HG03460 (cell line): ENCODE data around the gene RANBP17.
"Not testable (repeated sequence)": the region's sequence is repeated elsewhere in the genome, so short reads cannot be mapped to it uniquely, and the experiment has no call there.

Source experiments
- ATAC-seq: cut with Tn5 transposase; IDR thresholded peaks from one replicate; pipeline ENCODE4 v1.9.1; 2021; ENCODE audit not compliant: unreplicated experiment

Gene RANBP17

DNA sequence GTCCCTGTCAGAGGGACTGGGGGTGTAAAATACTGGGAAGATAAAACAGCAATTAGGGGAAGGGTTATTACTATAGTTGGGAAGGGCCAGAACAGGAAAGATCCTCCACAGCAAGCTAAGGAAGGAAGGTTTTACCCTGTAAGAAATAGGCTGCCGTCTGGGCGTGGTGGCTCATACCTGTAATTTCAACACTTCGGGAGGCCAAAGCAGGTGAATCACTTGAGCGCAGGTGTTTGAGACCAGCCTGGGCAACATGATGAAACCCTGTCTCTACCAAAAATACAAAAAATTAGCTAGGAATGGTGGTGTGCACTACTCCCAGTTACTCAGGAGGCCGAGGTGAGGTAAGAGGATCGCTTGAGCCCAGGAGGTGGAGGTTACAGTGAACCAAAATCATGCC lies 282.1 kb downstream of the RANBP17 start:
- ATAC-seq = no peak

DNA sequence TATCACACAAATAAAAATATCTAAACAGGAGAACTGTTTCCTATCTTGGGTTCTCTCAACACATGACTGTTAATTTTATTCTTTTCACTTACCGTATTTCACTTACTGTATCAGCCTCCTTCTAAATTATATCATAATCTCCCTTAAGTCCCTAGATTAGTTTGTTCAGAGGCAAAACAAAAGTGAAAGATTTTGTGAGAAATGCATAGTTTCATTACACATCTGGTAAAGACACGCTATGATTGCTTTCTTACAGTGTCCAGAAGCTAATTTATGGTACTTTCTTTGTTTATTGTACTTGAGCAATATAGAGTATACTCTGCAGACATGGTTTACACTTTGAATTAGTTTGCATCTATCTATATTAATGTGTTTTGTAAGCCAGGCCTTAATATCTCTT lies 287.5 kb downstream of the RANBP17 start:
- peak; percentile 85 for ATAC-seq

DNA sequence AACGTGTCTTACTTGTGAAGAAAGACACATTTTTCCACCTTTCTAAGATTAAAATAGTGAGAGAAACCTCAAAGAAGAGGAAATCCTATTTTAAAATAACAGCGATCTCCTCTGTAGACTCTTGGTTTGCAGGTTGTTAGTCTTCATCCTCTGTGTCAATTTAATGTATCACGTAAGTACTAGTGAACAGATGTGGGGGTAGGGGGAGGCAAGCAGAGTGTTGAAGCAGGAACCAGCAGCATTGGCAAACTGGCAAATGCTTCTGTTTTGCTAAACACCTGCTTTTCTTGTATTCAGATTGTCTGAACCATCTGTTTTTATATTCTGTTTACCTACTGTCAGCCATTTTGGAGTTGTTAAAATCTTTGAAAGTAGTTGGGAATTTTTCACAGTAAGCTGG lies 288.0 kb downstream of the RANBP17 start:
- ATAC-seq = no peak

DNA sequence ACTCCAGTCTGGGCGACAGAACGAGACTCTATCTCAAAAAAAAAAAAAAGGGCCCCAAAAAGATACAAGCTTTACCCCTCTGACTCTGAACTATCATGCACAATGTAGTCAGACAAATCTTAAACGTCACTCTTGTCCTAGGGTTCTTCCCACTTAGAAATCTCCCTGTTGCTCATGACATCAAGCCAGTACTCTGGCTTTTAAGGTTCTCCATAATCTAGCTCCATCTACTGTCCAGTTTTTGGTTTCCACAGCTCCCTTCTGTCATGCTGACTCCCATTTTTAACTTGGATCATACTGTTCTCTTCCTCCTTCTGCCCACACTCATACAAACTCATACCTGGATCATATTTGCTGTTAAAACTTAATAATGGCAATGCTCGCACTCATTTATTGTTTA lies 290.6 kb downstream of the RANBP17 start:
- ATAC-seq = no peak

DNA sequence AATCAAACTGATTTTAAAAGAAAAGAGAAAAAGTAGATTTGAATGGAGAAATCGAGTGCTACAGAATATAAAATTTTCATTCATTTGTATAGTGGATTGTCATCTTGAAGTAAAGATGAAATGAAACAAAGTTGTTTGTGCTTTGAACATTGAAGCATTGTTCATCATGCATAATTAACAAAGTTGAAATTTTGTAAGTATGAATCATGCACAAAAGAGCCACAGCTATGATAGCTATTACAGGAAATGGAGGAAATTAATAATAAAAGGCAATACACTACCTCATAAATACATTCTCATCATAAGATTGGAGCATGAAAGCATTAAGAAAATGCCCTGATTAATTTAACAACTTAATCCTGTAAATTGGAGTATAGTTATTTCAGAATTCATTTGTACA lies 293.8 kb downstream of the RANBP17 start:
- ATAC-seq = no peak

DNA sequence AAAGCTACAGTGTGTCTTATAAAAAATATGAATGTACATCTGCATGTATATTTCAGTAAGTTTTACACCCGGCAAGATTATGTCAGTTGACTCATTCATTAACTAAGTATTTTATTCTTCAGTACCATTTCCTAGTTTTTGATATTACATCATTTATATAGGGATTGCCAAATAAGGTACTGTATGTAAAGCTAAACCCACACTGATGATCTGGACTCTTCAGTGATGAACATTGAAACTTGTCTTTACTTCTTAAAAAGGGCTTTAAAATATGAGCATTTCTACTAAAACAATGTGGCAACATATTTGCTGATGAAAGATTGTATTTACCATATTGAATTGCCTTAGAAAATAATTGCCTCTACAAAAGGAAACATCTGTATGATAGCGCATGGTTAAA lies 295.5 kb downstream of the RANBP17 start:
- no peak for ATAC-seq

DNA sequence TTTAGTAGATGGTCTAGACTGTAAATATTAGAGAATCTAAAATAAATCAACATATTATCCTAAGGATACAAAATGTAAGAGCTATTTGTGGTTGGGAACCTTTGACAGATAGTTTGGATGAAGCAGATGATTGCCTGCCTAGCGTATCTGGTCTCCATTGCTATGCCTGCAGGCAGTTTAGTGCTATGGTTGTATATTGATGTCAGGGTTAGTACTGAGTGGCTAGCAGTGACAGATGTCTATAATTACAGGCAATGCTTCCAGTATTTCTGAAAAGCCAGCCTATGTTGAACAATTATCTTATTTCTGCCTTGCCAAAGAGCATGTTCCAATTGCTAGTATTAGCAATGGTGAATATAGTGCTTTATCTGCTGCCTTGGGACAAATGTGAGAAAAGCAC lies 296.0 kb downstream of the RANBP17 start:
- no peak for ATAC-seq

DNA sequence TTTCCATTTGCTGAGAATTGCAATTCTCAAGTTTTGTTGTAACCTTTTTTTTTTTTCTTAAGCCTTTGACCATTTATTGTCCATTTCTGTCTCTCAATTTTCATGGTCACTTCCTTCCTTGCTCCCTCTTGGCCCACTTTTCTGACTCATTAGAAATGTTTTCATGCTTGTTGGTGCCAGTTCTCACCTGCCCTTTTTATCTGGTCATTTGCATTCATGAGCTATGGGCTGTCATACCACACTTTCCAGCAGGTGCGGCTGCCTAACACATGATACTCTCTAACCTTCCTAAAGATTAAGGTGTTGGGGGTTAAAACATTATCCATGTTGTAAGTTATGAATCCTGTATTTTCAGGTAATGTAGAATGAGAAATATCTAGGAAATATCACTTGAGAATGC lies 296.8 kb downstream of the RANBP17 start:
- no peak for ATAC-seq

DNA sequence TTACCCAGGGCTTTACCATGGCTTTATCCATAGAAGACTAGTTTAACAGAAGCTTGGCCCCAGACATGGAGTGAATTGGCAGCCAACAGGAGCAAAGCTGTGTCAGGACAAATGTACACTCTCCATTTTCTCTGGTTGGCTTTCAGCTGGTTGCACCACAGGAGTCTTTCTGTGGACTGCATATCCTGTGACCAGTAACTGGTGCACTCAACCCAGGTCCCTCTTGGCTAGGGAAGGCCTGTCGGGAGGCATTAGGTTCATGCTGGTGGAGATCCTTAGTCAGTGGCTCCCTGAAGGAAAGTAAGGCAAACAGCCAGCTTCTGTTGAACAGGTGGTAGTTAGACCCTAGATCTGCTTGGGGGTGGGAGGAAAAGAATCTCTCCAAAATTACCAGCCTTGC lies 300.3 kb downstream of the RANBP17 start:
- no peak for ATAC-seq

DNA sequence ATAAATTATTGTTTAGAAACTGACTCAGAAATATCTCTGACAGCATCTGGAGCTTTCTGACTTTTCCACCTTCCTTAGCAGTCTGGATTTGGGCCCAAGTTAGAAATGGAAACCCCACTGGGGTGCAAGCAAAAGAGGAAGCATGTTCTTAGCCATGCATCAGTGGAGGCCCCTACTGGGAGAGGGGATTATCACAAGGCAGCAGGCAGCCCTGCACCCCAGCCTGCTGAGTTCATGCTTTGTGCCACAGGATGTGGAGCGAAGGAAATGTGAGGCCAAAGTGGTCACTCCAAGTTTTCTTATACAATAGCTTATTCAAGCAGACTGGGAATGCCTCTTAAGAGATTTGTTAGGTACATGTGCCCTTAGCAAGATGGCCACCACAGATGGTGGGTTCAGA lies 300.8 kb downstream of the RANBP17 start:
- ATAC-seq = no peak

DNA sequence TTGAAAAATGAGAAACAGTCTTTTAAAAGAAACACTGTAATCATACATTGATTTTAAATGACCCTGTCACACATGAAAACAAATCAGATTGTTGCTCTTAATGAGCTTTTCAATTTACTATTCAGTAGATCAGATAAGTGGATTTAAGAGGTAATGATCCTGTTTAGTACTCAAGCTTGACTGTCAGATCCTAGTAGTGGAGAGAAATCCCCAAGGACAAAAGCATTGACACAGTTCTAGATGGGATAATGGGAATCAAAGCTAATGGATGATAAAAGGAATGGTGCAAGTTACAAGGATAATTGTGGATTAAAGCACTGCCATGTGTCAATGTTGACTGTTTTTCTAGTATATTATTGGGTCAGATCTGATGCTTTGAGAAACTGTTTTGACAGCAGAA lies 304.9 kb downstream of the RANBP17 start:
- no peak for ATAC-seq

DNA sequence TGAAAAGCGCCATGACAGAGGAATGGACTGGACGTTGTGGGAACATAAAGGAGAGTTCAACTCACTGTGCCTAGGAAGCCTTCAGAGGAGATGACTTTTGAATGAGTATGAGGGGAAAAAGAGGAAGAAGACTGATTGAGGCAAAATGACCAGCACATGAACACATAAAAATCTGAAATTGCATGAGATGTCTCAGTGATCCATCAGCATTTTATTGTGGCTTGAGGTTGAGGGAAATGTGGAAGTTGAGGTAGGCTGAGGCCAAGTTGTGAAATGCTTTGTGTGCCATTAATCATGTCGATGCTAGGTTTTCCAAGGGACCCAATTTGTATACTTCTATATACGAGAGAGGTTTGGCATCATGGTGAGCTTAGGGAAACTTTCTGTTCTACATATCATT lies 306.4 kb downstream of the RANBP17 start:
- no peak for ATAC-seq

DNA sequence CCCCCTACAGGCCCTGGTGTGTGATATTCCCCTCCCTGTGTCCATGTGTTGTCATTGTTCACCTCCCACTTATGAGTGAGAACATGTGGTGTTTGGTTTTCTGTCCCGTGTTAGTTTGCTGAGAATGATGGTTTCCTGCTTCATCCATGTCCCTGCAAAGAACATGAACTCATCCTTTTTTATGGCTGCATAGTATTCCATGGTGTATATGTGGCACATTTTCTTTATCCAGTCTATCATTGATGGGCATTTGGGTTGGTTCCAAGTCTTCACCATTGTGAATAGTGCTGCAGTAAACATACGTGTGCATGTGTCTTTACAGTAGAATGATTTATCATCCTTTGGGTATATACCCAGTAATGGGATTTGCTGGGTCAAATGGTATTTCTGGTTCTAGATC lies 313.1 kb downstream of the RANBP17 start:
- not testable (repeated sequence) for ATAC-seq

DNA sequence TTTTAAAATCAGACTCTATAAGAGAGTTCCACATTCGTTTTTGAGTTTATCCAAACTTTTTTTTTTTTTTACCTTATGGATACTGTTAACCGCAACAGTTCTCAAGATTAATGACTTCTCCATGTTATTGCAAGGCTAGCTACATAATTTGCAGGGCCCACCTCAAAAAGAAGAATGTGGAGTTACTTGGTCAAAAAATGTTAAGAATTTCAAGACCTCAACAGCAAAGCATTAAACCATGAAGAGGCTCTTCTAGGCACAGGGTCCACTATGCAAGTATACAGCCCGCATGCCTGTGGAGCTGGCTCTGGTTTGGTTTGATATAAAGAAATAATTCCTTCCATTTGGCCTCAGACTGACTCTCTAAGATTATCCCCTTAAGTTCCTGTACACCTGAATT lies 313.9 kb downstream of the RANBP17 start:
- ATAC-seq = no peak

DNA sequence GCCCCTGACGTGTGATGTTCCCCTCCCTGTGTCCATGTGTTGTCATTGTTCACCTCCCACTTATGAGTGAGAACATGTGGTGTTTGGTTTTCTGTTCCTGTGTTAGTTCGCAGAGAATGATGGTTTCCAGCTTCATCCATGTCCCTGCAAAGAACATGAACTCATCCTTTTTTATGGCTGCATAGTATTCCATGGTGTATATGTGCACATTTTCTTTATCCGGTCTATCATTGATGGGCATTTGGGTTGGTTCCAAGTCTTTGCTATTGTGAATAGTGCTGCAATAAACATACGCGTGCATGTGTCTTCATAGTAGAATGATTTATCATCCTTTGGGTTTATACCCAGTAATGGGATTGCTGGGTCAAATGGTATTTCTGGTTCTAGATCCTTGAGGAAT lies 316.4 kb downstream of the RANBP17 start:
- ATAC-seq = not testable (repeated sequence)

DNA sequence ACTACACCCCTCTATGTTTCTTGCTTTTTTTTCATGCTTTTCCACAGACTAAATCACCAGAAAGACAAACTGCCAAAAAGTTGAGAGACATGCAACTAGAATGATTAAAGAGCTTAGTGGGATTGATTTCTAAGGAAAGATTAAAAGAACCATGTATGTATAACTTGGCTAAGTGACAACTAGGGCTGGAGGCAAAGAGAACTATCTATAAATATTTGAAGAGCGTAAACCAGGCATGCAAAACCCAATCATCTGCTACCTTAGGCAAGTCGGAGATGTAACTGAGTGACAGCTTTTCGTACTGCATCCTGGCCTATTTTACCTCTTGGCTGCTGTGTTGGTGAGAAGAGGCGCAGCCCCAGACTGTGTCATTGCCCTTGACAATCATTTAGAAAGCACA lies 326.2 kb downstream of the RANBP17 start:
- ATAC-seq = no peak

DNA sequence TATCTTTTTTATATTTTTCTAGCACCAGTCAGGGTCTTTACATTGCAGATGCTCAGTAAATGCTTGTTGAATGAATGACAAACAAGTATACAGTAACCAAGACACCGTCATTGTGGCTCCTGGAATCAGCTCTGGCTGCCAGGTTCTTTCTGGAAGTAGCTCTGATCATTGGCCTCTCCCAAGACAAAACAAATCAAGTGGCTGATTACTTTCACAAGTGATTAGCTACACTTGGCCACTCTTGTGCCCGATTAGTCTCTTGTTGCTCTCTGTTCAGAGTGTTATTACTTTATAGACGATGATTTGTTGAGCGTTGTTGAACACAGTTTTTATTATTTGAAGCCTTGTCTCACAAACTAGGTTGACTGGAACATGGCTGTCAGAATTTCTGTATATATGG lies 327.6 kb downstream of the RANBP17 start:
- no peak for ATAC-seq

DNA sequence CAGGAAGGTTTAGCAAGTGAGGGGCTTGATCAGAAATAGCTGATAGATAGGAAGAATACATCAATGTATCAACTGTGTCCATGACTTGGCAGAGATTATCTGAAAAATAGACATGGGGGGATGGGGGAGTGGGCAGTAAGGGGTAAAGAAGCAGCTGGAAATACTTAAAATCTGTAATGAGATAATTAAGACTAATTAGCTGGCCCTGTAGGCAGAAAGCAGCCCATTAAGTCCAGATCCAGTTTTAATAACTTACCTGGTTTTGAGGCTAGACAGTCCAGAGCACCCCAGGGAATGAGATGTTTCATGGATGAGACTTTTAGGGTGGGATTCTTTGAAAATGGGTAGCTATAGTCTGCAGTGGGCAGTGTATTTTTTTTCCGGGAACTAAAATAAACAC lies 330.3 kb downstream of the RANBP17 start:
- no peak for ATAC-seq

DNA sequence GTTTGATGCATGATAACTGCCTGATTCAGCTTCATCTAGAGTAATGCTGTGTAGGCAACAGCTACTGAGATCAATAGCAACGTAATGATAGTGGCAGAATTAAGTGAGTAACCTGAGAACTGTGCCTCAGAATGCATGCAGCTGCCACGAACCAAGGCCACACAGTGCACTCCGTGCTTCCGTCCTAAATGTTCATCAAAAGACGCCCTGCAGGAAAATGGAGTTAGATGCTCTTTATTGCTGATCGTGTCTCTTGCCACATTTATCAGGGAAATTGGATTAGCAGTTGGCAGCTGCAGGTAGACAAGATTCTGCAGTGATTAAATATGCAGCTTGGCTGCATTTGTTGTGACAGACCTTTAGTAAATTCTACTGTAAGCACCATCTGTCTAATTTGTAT lies 339.5 kb downstream of the RANBP17 start:
- ATAC-seq = no peak

DNA sequence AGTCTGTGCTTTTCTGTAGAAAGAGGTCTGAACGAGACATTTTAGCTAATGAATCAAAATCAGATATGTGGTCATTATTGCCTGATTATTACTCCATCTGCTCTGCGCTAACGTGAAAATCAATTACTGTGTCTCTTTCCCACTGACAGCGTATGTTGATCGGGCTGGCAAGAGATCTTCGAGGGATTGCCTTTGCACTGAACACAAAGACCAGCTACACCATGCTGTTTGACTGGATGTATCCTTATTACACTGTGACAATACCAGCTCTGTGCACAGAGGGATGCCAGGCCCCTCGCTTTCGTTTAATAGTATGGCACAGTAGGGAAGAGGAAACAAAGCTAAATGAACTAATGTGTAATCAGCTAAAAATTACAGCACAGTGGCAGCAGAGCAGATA lies 343.6 kb downstream of the RANBP17 start:
- no peak for ATAC-seq

DNA sequence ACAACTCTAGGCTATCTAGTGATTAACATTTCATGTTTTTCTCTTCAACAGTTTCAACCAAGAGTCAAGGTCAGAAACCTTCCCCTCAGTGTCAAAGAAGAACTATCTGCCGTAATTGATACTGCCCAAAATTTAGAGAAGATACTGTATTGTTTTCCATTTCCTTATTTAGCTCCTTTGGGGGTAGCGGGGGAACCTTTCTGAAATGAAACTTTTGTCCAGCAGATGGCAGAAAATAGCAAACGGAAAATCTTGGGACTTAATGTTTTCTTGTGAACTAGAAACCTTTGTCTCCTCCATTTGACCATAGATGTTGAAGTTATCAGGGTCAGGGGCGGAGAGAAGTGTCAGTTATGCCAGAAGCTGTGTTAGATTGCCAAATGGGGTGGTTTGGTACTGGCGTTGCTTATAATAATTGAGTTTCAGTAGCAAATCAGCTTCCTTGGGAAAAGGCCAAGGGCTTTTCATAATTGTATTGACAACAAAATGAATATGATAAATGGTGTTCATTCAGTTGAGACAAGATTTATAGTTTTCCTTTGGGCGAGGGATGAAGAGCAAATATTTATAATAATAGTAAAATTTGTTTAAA lies 345.5 kb downstream of the RANBP17 start:
- no peak for ATAC-seq

DNA sequence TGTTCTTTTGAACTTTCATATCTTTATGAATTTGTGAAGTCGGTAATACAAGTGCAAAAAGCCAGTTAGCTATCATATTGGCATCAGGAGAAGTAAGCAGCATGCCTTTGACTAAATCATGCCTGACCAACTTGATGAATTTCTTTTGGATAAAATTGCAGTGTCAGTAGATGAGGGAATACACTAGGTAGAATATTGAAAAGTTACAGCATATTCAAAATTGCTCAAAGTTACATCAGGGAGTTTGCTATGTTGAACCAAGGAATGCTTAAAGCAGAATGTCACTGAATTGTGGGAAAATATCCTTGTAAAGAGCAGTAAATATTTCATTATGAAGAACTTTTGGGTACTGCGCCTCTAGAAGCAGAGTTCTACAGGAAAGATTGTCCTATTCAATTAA lies 360.1 kb downstream of the RANBP17 start:
- no peak for ATAC-seq

DNA sequence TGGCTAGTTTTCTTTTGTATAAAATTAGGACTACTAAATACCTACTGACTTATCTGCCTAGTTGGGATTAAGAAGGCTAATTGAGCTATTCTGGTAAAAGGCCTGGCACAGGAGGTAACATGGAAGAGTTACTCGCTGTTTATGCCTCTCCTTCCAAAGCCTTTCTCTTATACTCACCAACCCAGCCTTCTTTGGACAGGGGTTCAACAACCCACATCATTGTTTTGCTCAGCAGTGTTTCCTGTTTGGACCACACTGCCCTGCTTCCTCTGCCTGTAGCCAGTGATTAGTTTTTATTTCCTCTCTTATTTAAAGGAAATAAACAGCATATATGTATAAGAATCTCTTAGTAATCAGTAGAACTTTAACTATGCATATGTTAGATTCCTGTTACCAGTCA lies 362.1 kb downstream of the RANBP17 start:
- no peak for ATAC-seq
